Neural cell (in vitro differentiated cells): ENCODE data around the gene SHISA5. TPM values are rescaled to one million over a fixed set of nuclear protein-coding genes. Genes with fewer than 3 reads are reported as not detected.

Source experiments
- H2AFZ ChIP-seq: fragments of 200-600, 300-800 bp; sonication (generic), shearing (Covaris generic); 2 replicates; pipeline ENCODE4 v1.6.0; 2014; ENCODE audit warnings: low read depth, mild to moderate bottlenecking, antibody characterized with exemption, low read length, moderate library complexity
- H3F3A ChIP-seq: fragments of 200-600 bp; shearing (Covaris generic); 2 replicates; pipeline ENCODE4 v1.6.1; 2016; ENCODE audit warnings: mild to moderate bottlenecking, moderate library complexity, mixed read lengths, antibody characterized with exemption, low read length; ENCODE audit not compliant: insufficient read depth, poor library complexity, severe bottlenecking
- H3K27ac ChIP-seq: fragments of 200-600, 300-800 bp; sonication (generic), shearing (Covaris generic); 2 replicates; pipeline ENCODE4 v1.5.1; 2014; ENCODE audit warnings: mild to moderate bottlenecking, low read length, moderate library complexity
- H3K27me3 ChIP-seq: fragments of 300-800, 200-600 bp; sonication (generic), shearing (Covaris generic); 2 replicates; pipeline ENCODE4 v1.6.0; 2014; ENCODE audit warnings: mild to moderate bottlenecking, low read depth, low read length, moderate library complexity; ENCODE audit not compliant: insufficient read depth
- H3K36me3 ChIP-seq: fragments of 300-800, 200-600 bp; sonication (generic), shearing (Covaris generic); 2 replicates; pipeline ENCODE4 v1.5.1; 2014; ENCODE audit warnings: mild to moderate bottlenecking, antibody characterized with exemption, low read length, moderate library complexity; ENCODE audit not compliant: insufficient read depth
- H3K4me2 ChIP-seq: fragments of 300-800, 200-600 bp; sonication (generic), shearing (Covaris generic); 2 replicates; pipeline ENCODE4 v1.6.0; 2014; ENCODE audit warnings: mild to moderate bottlenecking, low read length
- H3K4me3 ChIP-seq: fragments of 300-800, 200-600 bp; sonication (generic), shearing (Covaris generic); 2 replicates; pipeline ENCODE4 v1.5.1; 2014; ENCODE audit warnings: mild to moderate bottlenecking, low read length, moderate library complexity
- H3K79me2 ChIP-seq: fragments of 200-600 bp; shearing (Covaris generic); replicated peaks from 2 replicates; pipeline ENCODE4 v1.6.0; 2014; ENCODE audit warnings: mild to moderate bottlenecking, low read length, moderate library complexity; ENCODE audit not compliant: insufficient read depth
- H3K9ac ChIP-seq: fragments of 300-800, 200-600 bp; sonication (generic), shearing (Covaris generic); 2 replicates; pipeline ENCODE4 v1.6.1; 2016; ENCODE audit warnings: mild to moderate bottlenecking, low read length, mixed read lengths
- H3K9me2 ChIP-seq: fragments of 200-600 bp; shearing (Covaris generic); 2 replicates; pipeline ENCODE4 v1.6.1; 2016; ENCODE audit warnings: mild to moderate bottlenecking, low read length, mixed read lengths; ENCODE audit not compliant: insufficient read depth
- H3K9me3 ChIP-seq: fragments of 200-600, 300-800 bp; sonication (generic), shearing (Covaris generic); 2 replicates; pipeline ENCODE4 v1.6.1; 2016; ENCODE audit warnings: mild to moderate bottlenecking, mixed run types, low read length, moderate library complexity, mixed read lengths
- H4K20me1 ChIP-seq: fragments of 200-600 bp; shearing (Covaris generic); 2 replicates; pipeline ENCODE4 v1.6.1; 2016; ENCODE audit warnings: mild to moderate bottlenecking, mixed run types; ENCODE audit not compliant: insufficient read depth
- EP300 ChIP-seq: fragments of 450-650 bp; conservative IDR thresholded peaks from 2 replicates; pipeline ENCODE4 v1.6.1; 2014; ENCODE audit warnings: antibody characterized with exemption, mild to moderate bottlenecking, moderate library complexity; ENCODE audit not compliant: poor library complexity, severe bottlenecking
- EZH2 ChIP-seq: fragments of 200-600, 300-800 bp; shearing (Covaris generic), sonication (generic); IDR thresholded peaks from 2 replicates; pipeline ENCODE4 v1.6.1; 2014; ENCODE audit warnings: antibody characterized with exemption, low read length, borderline replicate concordance, mild to moderate bottlenecking; ENCODE audit not compliant: insufficient read depth, poor library complexity, severe bottlenecking
- MXI1 ChIP-seq: fragments of 450-650 bp; conservative IDR thresholded peaks from 2 replicates; pipeline ENCODE4 v1.6.1; 2014; ENCODE audit warnings: antibody characterized with exemption, mild to moderate bottlenecking; ENCODE audit not compliant: poor library complexity, severe bottlenecking
- POLR2AphosphoS5 ChIP-seq: IDR thresholded peaks from 2 replicates; pipeline ENCODE4 v1.6.1; 2012
- RAD21 ChIP-seq: fragments of 450-650 bp; conservative IDR thresholded peaks from 2 replicates; pipeline ENCODE4 v1.6.1; 2014; ENCODE audit warnings: antibody characterized with exemption, mild to moderate bottlenecking, moderate library complexity
- SMC3 ChIP-seq: fragments of 450-650 bp; conservative IDR thresholded peaks from 2 replicates; pipeline ENCODE4 v1.6.1; 2014; ENCODE audit warnings: antibody characterized with exemption, mild to moderate bottlenecking, moderate library complexity; ENCODE audit not compliant: poor library complexity
- TAF1 ChIP-seq: IDR thresholded peaks from 2 replicates; pipeline ENCODE4 v1.6.1; 2012; ENCODE audit warnings: low read depth
- polyA plus RNA-seq: library from polyadenylated mRNA; depleted of rRNA; stranded (reverse); fragments of >200 nt; gene quantifications from 2 replicates; pipeline ENCODE4 v1.2.3, GENCODE V29; 2014
- TF ChIP-seq, protein P1 (sequence below): fragments of 450-650 bp; IDR thresholded peaks from 2 replicates; pipeline ENCODE4 v1.5.1; 2014; ENCODE audit warnings: antibody characterized with exemption, mild to moderate bottlenecking, moderate library complexity; ENCODE audit not compliant: poor library complexity, severe bottlenecking
- TF ChIP-seq, protein P2 (sequence below): IDR thresholded peaks from 2 replicates; pipeline ENCODE4 v1.6.1; 2012; ENCODE audit warnings: borderline replicate concordance

SHISA5 gene
- polyA plus RNA-seq, 1 donor from 2014 or later, result 121 TPM

DNA sequence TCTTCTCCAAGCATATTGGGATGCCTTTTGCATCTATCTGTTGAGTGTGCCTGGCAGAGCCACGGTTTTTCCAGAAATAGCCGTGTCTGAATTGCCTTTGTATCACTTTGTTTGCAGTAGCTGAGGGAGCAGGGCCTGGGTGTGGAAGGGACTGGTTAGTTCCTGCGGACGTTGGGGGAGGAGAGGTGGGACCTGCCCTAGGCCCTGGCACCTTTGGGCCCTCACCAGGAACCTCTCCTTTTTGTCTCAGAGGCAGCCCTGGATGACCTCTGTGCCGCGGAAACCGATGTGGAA is 38.8 kb downstream of the SHISA5 start:
- Histone ChIP-seq H3K27ac (no peak overlapping the region), H3K79me2 (no peaks in the 10 kb centered on the region), H3K9me2 (no peaks in the 10 kb centered on the region), H3K36me3 (no peaks in the 10 kb centered on the region), H3K27me3 (no peaks in the 10 kb centered on the region), H3K4me2 (no peak overlapping the region), H3K4me3 (no peak overlapping the region), H3K9ac (no peak overlapping the region), H3K9me3 (no peaks in the 10 kb centered on the region), H4K20me1 (no peaks in the 10 kb centered on the region), H3F3A (no peaks in the 10 kb centered on the region), H2AFZ (no peak overlapping the region)
- TF ChIP-seq EP300 (no peak), EZH2 (no peak), RAD21 (no peak), TAF1 (no peak), POLR2AphosphoS5 (no peak), SMC3 (no peak), MXI1 (no peak)
- TF ChIP-seq, protein P1, sequence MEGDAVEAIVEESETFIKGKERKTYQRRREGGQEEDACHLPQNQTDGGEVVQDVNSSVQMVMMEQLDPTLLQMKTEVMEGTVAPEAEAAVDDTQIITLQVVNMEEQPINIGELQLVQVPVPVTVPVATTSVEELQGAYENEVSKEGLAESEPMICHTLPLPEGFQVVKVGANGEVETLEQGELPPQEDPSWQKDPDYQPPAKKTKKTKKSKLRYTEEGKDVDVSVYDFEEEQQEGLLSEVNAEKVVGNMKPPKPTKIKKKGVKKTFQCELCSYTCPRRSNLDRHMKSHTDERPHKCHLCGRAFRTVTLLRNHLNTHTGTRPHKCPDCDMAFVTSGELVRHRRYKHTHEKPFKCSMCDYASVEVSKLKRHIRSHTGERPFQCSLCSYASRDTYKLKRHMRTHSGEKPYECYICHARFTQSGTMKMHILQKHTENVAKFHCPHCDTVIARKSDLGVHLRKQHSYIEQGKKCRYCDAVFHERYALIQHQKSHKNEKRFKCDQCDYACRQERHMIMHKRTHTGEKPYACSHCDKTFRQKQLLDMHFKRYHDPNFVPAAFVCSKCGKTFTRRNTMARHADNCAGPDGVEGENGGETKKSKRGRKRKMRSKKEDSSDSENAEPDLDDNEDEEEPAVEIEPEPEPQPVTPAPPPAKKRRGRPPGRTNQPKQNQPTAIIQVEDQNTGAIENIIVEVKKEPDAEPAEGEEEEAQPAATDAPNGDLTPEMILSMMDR, result no peak
- TF ChIP-seq, protein P2, sequence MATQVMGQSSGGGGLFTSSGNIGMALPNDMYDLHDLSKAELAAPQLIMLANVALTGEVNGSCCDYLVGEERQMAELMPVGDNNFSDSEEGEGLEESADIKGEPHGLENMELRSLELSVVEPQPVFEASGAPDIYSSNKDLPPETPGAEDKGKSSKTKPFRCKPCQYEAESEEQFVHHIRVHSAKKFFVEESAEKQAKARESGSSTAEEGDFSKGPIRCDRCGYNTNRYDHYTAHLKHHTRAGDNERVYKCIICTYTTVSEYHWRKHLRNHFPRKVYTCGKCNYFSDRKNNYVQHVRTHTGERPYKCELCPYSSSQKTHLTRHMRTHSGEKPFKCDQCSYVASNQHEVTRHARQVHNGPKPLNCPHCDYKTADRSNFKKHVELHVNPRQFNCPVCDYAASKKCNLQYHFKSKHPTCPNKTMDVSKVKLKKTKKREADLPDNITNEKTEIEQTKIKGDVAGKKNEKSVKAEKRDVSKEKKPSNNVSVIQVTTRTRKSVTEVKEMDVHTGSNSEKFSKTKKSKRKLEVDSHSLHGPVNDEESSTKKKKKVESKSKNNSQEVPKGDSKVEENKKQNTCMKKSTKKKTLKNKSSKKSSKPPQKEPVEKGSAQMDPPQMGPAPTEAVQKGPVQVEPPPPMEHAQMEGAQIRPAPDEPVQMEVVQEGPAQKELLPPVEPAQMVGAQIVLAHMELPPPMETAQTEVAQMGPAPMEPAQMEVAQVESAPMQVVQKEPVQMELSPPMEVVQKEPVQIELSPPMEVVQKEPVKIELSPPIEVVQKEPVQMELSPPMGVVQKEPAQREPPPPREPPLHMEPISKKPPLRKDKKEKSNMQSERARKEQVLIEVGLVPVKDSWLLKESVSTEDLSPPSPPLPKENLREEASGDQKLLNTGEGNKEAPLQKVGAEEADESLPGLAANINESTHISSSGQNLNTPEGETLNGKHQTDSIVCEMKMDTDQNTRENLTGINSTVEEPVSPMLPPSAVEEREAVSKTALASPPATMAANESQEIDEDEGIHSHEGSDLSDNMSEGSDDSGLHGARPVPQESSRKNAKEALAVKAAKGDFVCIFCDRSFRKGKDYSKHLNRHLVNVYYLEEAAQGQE, result no peak

DNA sequence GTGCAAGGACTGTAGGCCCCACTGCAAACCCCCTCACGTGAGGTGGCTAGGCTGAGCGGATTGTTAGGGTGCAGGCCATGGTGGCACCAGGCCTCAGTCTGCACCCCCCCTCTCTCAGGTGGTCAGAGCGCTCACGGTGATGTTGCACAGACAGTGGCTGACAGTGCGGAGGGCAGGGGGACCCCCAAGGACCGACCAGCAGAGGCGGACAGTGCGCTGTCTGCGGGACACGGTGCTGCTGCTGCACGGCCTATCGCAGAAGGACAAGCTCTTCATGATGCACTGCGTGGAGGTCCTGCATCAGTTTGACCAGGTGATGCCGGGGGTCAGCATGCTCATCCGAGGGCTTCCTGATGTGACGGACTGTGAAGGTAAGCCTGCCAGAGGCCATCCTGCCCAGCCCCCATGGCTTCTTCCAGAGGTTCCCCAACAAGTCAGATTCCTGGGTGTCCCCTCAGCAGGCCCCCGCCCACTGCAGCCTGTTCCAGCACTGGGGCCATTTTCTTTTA is 39.2 kb downstream of the SHISA5 start:
- Histone ChIP-seq H3F3A (no peaks in the 10 kb centered on the region), H3K79me2 (no peaks in the 10 kb centered on the region), H3K27me3 (no peaks in the 10 kb centered on the region), H3K9me2 (no peaks in the 10 kb centered on the region), H2AFZ (no peak overlapping the region), H3K9ac (no peak overlapping the region), H3K27ac (no peak overlapping the region), H4K20me1 (no peaks in the 10 kb centered on the region), H3K9me3 (no peaks in the 10 kb centered on the region), H3K4me2 (no peak overlapping the region), H3K4me3 (no peak overlapping the region), H3K36me3 (peaks cover under 1% of the 10 kb centered on the region)
- TF ChIP-seq SMC3 (no peak), POLR2AphosphoS5 (no peak), TAF1 (no peak), EZH2 (no peak), RAD21 (no peak)
- TF ChIP-seq, protein P1, result no peak
